ENCODE results near the gene TXN.

GRCh38 chr9:110244616-110245015, 11.7 kb downstream of the TXN start:
- no peak for TF ChIP-seq EZH2 (IDR thresholded peaks at IDR 0.05; ENCODE audit: insufficient read depth, poor library complexity, severe bottlenecking)
- TF ChIP-seq EZH2phosphoT487 (IDR thresholded peaks at IDR 0.05; ENCODE audit: insufficient read depth, low read depth): no peak

Measured in GM23248 (cell line).